AG09309 (cell line): ENCODE data around the gene RASGRP2.

Source experiments
- DNase-seq: peaks from one replicate; pipeline ENCODE4 v3.0.0-alpha.2; 2010; ENCODE audit warnings: low read depth
- H3K4me3 ChIP-seq: 2 replicates; pipeline ENCODE4 v1.5.1; 2011; ENCODE audit warnings: mild to moderate bottlenecking, low read depth, low read length, moderate library complexity; ENCODE audit not compliant: control insufficient read depth
- CTCF ChIP-seq: IDR thresholded peaks from 2 replicates; pipeline ENCODE4 v1.5.1; 2011; ENCODE audit warnings: mild to moderate bottlenecking, low read depth, low read length, inconsistent platforms; ENCODE audit not compliant: insufficient read depth, control insufficient read depth; ENCODE audit errors: missing control alignments

The RASGRP2 gene

GRCh38 chr11:64745189-64745520 is 1.2 kb upstream of the RASGRP2 start:
- no peak overlapping the region; the same call in 1 of the 2 replicates for H3K4me3 ChIP-seq
- DNase-seq: no peak
- TF ChIP-seq CTCF: no peak

- no peak for DNase-seq
- H3K4me3 ChIP-seq: no peak overlapping the region; the same call in 1 of the 2 replicates
- no peak for TF ChIP-seq CTCF
These were observed 724 bp upstream of the RASGRP2 start for GRCh38 chr11:64744544-64745188.

- peak; percentile 65 for TF ChIP-seq CTCF
- peak overlapping the region; percentile 29 for H3K4me3 ChIP-seq
- no peak for DNase-seq
These were observed 902 bp downstream of the RASGRP2 start for GRCh38 chr11:64742889-64743590.

- H3K4me3 ChIP-seq: peak overlapping the region; percentile 29
- no peak for TF ChIP-seq CTCF
- no peak for DNase-seq
These were observed 1.7 kb downstream of the RASGRP2 start for GRCh38 chr11:64742087-64742888.

- no peak overlapping the region for H3K4me3 ChIP-seq
- no peak for TF ChIP-seq CTCF
- no peak for DNase-seq
These were observed 2.4 kb downstream of the RASGRP2 start for GRCh38 chr11:64741375-64742086.

- no peak for DNase-seq
- H3K4me3 ChIP-seq: no peak overlapping the region
- no peak for TF ChIP-seq CTCF
These were observed 4.1 kb downstream of the RASGRP2 start for GRCh38 chr11:64739871-64740270.
